GM15510 (cell line): ENCODE data around the gene MUC3A.

Experiments
- POLR2A ChIP-seq: IDR thresholded peaks from 3 replicates; pipeline ENCODE4 v1.6.1; 2011; ENCODE audit warnings: borderline replicate concordance; ENCODE audit not compliant: insufficient read length; ENCODE audit errors: extremely low read depth

MUC3A gene, protein sequence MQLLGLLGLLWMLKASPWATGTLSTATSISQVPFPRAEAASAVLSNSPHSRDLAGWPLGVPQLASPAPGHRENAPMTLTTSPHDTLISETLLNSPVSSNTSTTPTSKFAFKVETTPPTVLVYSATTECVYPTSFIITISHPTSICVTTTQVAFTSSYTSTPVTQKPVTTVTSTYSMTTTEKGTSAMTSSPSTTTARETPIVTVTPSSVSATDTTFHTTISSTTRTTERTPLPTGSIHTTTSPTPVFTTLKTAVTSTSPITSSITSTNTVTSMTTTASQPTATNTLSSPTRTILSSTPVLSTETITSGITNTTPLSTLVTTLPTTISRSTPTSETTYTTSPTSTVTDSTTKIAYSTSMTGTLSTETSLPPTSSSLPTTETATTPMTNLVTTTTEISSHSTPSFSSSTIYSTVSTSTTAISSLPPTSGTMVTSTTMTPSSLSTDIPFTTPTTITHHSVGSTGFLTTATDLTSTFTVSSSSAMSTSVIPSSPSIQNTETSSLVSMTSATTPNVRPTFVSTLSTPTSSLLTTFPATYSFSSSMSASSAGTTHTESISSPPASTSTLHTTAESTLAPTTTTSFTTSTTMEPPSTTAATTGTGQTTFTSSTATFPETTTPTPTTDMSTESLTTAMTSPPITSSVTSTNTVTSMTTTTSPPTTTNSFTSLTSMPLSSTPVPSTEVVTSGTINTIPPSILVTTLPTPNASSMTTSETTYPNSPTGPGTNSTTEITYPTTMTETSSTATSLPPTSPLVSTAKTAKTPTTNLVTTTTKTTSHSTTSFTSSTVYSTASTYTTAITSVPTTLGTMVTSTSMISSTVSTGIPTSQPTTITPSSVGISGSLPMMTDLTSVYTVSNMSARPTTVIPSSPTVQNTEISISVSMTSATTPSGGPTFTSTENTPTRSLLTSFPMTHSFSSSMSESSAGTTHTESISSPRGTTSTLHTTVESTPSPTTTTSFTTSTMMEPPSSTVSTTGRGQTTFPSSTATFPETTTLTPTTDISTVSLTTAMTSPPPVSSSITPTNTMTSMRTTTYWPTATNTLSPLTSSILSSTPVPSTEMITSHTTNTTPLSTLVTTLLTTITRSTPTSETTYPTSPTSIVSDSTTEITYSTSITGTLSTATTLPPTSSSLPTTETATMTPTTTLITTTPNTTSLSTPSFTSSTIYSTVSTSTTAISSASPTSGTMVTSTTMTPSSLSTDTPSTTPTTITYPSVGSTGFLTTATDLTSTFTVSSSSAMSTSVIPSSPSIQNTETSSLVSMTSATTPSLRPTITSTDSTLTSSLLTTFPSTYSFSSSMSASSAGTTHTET (N-terminal part only)

DNA sequence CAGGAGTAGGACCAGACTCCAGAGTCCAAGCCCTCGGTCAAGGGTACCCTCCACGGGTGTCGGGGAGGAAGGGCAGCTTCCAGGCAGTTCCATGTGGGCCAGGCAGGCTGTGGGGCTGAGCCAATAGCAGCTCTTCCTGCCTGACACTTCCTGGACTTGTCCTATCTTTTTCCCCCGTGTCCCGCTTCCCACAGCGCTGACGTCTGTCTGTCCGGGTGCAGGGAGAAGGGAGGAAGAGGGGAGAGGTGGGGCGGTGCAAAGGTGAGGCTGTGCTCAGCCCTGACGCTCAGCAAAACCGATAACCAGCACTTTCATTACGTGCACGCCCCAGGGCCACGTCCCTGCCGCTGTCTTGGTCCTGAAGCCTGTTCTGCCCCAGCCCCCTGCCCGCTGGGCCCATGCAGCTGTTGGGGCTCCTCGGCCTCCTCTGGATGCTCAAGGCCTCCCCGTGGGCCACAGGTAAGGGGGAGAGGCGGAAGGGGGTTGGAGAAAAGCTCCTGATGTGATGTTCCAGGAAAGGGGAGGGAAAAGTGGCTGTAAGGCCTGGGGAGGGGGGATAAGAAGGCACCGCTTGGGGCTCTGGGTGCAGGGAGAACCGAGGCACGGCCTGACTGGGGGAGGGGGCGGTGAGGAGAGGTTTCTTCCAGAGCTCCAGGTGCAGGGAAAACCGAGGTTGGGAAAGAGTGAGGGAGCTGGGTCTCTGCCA is at the start of gene MUC3A:
Gene MUC3A (plus strand): TSS at position 308 of the 706 bp plus-strand sequence. CDS start 91 bp downstream, at position 399.
- no peak for TF ChIP-seq POLR2A

DNA sequence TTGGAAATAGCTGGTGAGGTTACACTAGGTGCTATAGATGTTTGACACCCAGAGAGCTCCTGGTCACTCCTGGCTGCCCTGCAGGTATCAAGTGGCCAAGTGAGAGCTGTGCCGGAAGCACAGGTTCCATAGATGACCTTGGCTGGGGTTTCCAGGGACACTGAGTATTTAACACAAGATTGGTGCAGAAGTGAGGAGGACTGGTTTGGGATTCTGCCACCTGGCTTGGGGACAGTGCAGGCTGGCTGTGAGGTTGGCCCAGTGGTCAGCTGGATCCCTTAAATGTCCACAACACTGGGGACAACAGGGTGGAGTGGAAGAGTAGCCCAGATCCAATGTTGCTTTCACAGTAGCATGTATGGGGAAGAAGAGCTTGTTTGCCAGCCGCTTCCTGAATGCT is 48.4 kb upstream of the MUC3A start:
- TF ChIP-seq POLR2A: no peak

DNA sequence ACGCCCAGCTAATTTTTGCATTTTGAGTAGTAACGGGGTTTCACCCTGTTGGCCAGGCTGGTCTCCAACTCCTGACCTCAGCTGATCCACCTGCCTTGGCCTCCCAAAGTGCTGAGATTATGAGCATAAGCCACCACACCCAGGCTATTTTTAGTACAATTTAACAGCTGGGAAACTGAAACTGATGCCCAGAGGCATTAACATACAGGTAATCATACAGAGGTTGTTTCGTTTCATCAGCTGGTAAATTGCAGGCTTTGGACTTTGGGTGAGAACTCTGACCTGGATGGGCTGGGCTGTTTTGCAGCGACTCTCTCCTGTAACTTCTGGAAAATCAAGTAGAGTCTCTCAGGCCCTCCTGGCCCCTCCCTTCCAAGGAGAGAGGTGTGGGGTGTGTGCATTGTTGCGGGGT is 47.4 kb upstream of the MUC3A start:
- no peak for TF ChIP-seq POLR2A

DNA sequence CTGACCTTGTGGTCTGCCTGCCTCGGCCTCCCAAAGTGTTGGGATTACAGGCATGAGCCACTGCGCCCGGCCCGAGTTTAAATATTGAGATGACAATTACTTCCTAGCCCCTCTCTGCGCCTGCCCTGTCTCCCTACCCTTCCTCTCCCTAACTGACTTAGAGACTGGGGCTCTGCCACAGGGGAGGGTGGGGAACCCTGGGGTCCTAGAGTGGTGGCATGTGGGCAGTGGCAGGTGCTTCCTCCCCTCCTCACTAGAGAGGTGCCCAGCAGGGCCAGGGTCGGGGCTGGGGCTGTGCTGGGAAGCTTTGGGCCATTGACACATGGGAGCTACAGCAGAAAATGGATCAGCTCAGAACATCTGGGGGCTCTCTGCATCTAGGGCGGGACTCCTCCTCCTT is 46.7 kb upstream of the MUC3A start:
- TF ChIP-seq POLR2A: no peak

DNA sequence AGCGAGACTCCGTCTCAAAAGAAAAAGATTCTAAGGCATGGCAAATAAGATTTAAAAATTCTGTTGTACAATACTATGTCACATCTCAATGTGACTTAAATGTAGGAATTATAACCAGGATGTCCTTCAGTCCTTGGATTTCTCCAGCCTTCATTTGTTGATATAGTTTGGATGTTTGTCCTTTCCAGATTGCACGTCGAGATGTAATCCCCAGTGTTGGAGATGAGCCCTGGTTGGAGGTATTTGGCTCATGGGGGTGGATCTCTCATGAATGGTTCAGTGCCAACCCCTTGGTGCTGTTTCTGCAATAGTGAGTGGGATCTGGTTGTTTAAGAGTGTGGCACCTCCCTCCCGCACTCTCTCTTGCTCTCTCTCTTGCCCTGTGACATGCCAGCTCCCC is 40.8 kb upstream of the MUC3A start:
- no peak for TF ChIP-seq POLR2A

DNA sequence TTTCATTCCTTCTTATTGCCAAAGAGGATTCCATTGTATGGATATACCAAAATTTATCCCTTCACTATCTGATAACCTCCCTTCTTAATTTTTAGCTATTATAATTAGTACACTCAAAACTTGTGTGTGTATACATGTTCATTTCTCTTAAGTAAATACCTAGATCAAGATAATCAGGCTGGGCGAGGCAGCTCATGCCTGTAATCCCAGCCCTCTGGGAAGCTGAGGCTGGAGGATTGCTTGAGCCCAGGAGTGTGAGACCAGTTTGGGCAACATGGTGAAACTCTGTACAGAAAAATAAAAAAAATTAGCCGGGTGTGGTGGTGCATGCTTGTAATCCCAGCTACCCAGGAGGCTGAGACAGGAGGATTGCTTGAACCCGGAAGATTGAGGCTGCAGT is 37.9 kb upstream of the MUC3A start:
- no peak for TF ChIP-seq POLR2A

DNA sequence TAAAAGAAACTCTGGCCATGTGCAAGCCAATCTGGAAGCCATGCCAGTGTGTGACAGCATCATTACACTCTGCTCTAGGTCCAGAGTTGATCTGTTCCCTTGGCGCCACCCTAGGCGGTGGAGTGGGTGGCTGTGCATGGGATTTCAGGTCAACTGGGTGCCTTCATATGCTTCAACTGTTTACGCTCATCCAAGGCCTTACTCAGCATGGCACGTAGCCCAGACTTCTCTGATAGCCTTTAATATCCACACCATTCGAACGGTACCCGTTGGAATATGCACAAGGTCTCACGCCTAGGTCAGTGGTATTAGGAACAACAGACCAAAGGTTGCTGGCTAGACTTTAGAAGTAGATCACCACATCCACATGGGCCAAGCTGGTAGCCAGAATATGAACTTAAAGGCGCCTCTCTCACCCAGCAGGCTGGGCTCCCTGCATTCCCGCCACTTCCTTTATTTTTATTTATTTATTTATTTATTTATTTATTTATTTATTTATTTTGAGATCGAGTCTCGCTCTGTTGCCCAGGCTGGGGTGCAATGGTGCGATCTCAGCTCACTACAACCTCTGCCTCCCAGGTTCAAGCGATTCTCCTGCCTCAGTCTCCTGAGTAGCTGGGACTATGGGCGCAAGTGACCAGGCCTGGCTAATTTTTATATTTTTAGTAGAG is 35.0 kb upstream of the MUC3A start:
- no peak for TF ChIP-seq POLR2A

DNA sequence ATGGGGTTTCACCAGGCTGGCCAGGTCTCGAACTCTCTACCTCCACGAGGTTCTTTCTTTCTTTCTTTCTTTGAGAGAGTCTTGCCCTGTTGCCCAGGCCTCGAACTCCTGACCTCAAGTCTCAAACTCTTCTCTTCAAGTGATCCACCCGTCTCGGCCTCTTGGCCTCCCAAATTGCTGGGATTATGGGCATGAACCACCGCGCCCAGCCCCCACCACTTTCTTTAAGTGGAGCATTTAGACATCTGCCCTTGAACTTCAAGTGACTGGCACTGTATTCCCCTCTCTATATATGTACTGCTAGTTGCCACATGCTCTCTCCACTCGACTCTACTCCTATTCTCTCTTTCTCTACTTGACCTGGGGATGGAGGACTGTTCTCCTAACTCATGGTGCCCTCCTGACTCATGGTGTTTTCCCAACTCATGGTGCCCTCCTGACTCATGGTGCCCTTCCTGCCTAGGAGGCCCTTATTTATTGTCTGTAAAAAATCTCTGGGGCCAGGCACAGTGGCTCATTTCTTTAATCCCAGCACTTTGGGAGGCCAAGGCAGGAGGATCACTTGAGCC is 34.4 kb upstream of the MUC3A start:
- no peak for TF ChIP-seq POLR2A

DNA sequence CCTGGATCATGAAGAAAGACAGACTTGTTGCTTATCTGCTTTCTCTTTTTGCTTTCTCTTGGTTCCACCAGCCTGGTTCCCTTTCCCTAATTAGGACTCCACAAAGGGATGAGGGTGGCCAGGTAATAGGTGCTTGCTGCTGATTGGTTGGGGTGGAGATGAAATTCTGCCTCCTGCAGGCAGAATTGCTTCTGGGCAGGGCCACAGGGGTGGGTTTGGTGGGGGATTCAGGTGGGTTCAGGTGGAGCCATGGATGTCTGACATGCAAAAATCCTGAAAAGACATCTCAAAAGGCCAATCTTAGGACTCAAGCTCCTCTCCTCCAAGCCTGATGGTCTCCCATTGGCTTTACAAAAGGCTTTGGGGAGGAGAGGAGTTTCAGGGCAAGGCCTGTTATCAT is 28.3 kb upstream of the MUC3A start:
- TF ChIP-seq POLR2A: no peak

DNA sequence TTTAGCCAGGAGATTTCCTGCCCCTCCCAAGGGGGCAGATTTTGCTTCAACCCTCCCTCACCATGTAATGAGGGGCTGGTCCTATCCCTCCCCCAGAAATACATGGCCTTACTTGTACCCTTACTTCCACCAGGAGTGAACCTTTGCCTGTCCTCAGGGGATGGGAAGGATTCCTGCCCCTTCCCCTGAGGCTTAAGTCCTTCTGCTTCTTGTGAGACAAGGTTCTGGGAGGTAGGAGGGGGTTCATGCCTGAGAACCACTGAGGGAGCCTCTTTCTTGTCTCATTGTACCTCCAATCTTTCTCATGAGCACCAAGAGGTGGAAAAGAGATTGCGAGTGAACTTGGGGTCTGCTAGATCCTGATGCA is 19.5 kb upstream of the MUC3A start:
- TF ChIP-seq POLR2A: no peak

DNA sequence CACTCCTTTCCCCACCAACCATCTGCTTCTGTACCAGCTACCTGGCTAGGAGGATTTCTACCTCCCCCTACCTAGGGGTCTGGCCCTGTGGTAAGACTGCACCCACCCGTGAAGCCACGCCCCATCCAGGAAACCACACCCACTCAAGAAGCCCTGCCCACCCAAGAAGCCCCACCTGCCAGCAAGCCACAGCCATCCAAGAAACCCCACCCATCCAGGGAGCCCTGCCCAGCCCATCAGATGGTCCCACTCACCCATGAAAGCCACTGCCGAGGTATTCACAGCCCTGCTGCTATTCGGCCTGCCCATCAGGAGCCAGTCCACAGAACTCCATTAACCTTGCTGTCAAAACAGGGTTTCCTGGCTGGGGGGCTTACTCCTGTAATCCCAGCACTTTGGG is 15.6 kb upstream of the MUC3A start:
- TF ChIP-seq POLR2A: no peak

DNA sequence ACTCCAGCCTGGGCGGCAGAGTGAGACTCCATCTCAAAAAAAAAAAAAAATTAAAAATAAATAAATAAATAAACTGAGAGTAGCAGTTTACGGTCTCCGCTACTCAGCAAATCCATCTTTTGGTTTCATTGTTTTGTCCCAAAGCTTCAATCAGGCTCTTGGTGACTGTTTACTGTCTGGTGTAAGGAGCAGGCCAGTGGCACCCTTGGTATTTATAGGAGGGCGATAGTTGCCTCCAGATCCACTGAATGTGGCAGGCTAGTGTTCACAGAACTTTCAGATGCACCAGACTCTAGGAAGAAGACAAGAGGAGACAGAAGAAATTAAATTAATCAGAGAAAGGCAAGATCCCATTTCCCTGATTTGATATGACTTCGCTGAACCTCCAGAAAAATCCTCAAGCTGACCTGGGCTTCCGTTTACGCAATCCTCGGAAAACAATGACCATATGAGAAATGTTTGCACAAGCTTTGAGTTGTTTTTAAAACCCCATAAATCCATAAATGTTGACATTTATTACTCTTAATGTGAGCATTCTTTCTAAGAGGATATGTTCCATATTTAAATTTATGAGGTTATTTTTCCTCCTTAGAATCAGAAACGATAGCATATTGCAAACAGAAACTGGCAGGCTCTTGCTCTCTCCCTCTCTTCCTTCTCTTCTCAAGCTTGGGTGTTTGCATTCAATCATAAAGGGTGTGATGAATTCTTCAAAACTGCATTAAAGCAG is 7.1 kb upstream of the MUC3A start:
- no peak for TF ChIP-seq POLR2A

DNA sequence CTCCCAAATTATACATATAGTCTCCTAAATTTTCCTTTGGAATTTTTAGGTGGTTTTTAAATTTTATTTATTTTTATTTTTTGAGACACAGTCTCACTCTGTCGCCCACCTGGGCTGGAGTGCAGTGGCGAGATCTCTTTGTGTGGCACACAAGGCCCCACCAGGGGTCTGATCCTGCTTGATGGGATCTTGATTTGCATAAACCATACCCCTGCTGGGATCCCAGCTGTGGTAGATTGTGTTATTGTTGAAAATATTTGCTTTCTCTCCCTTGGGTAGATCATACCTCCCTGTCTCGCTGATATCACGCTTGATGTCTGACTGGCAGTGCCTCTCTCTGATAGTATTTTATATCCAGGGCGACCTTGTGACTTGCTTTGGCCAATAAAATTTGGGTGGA is 5.6 kb upstream of the MUC3A start:
- TF ChIP-seq POLR2A: no peak
